Psoas muscle (tissue), 8 donors: ENCODE measurements around the gene GAB4. TPM values are rescaled to one million over a fixed set of nuclear protein-coding genes. Genes with fewer than 3 reads are reported as not detected.

Experiments
- ATAC-seq, 4 donors: fragments of 200-7000 bp; cut with Tn5 transposase; one replicate each; pipeline ENCODE4 v1.9.1; 2020; ENCODE audit warnings: moderate library complexity in 3 of 4, mild to moderate bottlenecking in 2 of 4
- DNase-seq, 2 donors: peaks; one replicate each; pipeline ENCODE4 v3.0.0-alpha.2; 2020
- H3K27ac ChIP-seq: fragments of 200-600 bp; one replicate; pipeline ENCODE4 v1.8.0; 2022
- H3K27me3 ChIP-seq, 3 donors: fragments of 200-600 bp in 1 of 3; one replicate each; pipeline versions ENCODE4 v1.6.1 to v1.8.0; 2013 to 2022; ENCODE audit warnings: low read length in 2 of 3, mild to moderate bottlenecking in 2 of 3, moderate library complexity in 1 of 3; ENCODE audit not compliant: insufficient read depth in 3 of 3
- H3K36me3 ChIP-seq, 2 donors: fragments of 200-600 bp in 1 of 2; one replicate each; pipeline versions ENCODE4 v1.6.1 to v1.8.0; 2013 to 2022; ENCODE audit warnings: low read depth in 1 of 2, mild to moderate bottlenecking in 1 of 2, moderate library complexity in 1 of 2; ENCODE audit not compliant: insufficient read depth in 1 of 2
- H3K4me1 ChIP-seq: fragments of 200-600 bp; one replicate; pipeline ENCODE4 v1.8.0; 2022
- H3K4me3 ChIP-seq: fragments of 200-600 bp; one replicate; pipeline ENCODE4 v1.8.0; 2022; ENCODE audit warnings: mild to moderate bottlenecking
- H3K9me3 ChIP-seq: fragments of 200-600 bp; one replicate; pipeline ENCODE4 v1.8.0; 2022
- WGBS, 3 donors: extraction: QIAGEN DNeasy Blood & Tissue Kit; methylation state at CpG; one replicate each; pipeline versions ENCODE4 v1.1.6 to v1.1.7; 2013; 5-methylcytosine and 5-hydroxymethylcytosine counted together
- intact Hi-C, 2 donors: fragments of 100-400 bp; cut with DNase I; formaldehyde crosslinking; loops; one replicate each; pipeline versions ENCODE4 v1.11.0 to v1.14.2; 2022
- polyA plus RNA-seq, 3 donors: library from polyadenylated mRNA; stranded (reverse); fragments of 200-250 nt; gene quantifications; one replicate each; pipeline ENCODE4 v1.2.3, GENCODE V29; 2013
- total RNA-seq, 4 donors: library from RNA; stranded (reverse); fragmentation: NEBNext Ultra II Directional in 2 of 4; extraction: Animal tissue kit (Norgen Biotek cat#: 25700) in 2 of 4; gene quantifications; one replicate each; pipeline versions ENCODE4 v1.2.1 to v1.2.4, GENCODE V29; 2021 to 2023
- TF ChIP-seq, protein P1 (sequence below): fragments of 200-600 bp; IDR thresholded peaks from one replicate; pipeline ENCODE4 v1.8.0; 2022; ENCODE audit warnings: antibody characterized with exemption
- donor health status: healthy with polysubstance abuse.
- donor health status: DM: no; HTN: no; CAD: no; lungs with moderate emphysema.
- donor health status: Bipolar disorder and iron deficiency.
- donor health status: healthy.
- donor health status: DM: yes; HTN: yes; CAD: no.
- donor health status: DM: no; HTN: no; CAD: no.
- donor health status: DM: no; HTN: no; CAD: no.
- donor health status: DM: yes; HTN: yes; CAD: no.

Gene GAB4
- total and polyA plus RNA-seq, 7 donors: not detected

DNA sequence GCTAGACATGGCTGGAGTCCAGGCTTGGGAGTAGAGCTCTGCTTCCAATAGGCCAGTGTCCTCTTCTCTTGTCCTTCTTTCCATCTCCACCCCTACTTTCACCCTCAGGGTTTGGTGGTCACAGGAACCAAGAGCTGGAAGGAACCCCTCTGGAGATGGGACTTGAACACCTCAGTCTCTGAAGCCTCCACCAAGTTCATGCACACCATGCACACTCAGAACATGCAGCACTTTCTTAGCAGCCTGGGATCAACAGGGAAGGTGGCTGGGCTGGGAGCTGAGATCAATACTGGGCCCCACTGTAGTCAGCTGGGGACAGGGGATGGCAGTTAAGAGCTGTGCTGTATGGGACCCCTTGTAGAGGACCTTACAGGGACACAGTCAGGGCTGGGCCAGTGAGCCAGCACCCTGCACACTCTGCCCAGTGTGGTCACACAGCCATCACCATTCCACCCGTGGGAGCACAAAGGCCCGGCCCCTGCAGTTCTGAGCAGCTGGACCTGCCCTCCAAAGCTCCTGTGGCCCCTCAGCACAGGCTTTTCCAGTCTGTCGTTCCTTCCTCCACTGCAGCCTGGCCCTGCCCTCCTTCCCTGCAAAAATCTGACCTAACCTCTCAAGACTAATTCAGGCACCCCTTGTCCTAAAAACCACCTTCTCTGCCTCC is 47.7 kb downstream of the GAB4 start:
- H3K27me3 ChIP-seq: no peaks in the 10 kb centered on the region
- no peak for ATAC-seq
- TF ChIP-seq, protein P1, sequence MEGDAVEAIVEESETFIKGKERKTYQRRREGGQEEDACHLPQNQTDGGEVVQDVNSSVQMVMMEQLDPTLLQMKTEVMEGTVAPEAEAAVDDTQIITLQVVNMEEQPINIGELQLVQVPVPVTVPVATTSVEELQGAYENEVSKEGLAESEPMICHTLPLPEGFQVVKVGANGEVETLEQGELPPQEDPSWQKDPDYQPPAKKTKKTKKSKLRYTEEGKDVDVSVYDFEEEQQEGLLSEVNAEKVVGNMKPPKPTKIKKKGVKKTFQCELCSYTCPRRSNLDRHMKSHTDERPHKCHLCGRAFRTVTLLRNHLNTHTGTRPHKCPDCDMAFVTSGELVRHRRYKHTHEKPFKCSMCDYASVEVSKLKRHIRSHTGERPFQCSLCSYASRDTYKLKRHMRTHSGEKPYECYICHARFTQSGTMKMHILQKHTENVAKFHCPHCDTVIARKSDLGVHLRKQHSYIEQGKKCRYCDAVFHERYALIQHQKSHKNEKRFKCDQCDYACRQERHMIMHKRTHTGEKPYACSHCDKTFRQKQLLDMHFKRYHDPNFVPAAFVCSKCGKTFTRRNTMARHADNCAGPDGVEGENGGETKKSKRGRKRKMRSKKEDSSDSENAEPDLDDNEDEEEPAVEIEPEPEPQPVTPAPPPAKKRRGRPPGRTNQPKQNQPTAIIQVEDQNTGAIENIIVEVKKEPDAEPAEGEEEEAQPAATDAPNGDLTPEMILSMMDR: no peak
- 63 to 81% (median 79%) methylated on average over 3 of the region's 3 CpGs for WGBS, 3 donors
- no peak for DNase-seq
- H3K36me3 ChIP-seq: no peaks in the 10 kb centered on the region
- no peaks in the 10 kb centered on the region for H3K9me3 ChIP-seq
- no peak overlapping the region for H3K4me3 ChIP-seq
- no peaks in the 10 kb centered on the region for H3K4me1 ChIP-seq
- H3K27ac ChIP-seq: no peak overlapping the region
- intact Hi-C loops: no loop called here

GRCh38 chr22:16959345-16959930 is 48.6 kb downstream of the GAB4 start:
- intact Hi-C loops: no loop called here
- Histone ChIP-seq H3K4me1 (no peaks in the 10 kb centered on the region), H3K9me3 (no peaks in the 10 kb centered on the region), H3K4me3 (no peak overlapping the region), H3K36me3 (no peaks in the 10 kb centered on the region), H3K27ac (no peak overlapping the region), H3K27me3 (no peaks in the 10 kb centered on the region)
- TF ChIP-seq, protein P1: no peak
- DNase-seq (no peak), ATAC-seq (no peak)
- 76 to 79% (median 77%) methylated on average over 10 of the region's 10 CpGs for WGBS, 3 donors

DNA sequence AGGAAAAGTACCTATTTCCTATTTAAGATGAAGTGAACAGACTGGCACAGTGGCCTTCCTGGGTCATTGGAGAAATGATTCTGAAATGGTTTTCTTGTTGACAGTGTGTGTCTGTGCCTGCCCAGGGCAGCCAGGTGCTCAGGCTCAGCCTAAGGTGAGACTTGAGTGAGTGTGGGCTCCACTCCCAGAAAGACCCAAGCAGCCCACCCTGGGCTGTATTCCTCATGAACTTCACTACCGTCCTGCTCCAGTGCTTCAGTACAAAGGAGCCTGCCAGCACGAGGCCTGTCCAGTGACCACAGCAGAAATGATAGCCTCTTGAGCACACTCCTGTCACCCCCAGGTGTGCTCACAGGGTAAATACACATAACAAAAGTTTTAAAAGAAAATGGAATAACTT is 49.5 kb downstream of the GAB4 start:
- WGBS, 3 donors: 80 to 89% (median 87%) methylated on average over 2 of the region's 2 CpGs
- Histone ChIP-seq H3K27me3 (no peaks in the 10 kb centered on the region), H3K9me3 (no peaks in the 10 kb centered on the region), H3K4me1 (no peaks in the 10 kb centered on the region), H3K4me3 (no peak overlapping the region), H3K27ac (no peak overlapping the region), H3K36me3 (no peaks in the 10 kb centered on the region)
- TF ChIP-seq, protein P1: no peak
- intact Hi-C loops: no loop called here
- ATAC-seq: no peak
- DNase-seq: no peak

DNA sequence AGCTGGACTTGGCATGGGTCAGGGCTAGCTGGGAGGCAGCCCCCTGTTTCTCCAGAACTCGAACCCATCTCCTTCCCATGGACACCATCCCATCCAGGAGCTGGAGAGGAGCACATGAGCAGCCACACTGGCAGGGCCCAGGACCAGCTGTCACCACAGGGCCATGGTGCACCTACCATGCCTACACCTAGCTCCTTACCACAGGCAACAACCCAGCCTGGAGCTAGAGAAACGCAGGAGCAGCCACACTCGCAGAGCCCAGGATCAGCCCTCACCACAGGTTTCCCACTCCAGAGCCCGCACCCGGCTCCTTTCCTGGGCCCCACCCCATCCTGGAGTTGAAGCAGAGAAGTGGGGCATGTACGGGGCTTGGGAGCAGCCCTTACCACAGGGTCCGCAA is 50.2 kb downstream of the GAB4 start:
- ATAC-seq (no peak), DNase-seq (no peak)
- intact Hi-C loops: no loop called here
- H3K27ac ChIP-seq: no peak overlapping the region
- TF ChIP-seq, protein P1: no peak
- no peak overlapping the region for H3K4me3 ChIP-seq
- no peaks in the 10 kb centered on the region for H3K4me1 ChIP-seq
- no peaks in the 10 kb centered on the region for H3K36me3 ChIP-seq
- H3K9me3 ChIP-seq: no peaks in the 10 kb centered on the region
- 81 to 85% (median 83%) methylated on average over 7 of the region's 7 CpGs for WGBS, 3 donors
- H3K27me3 ChIP-seq: no peaks in the 10 kb centered on the region

GRCh38 chr22:16956290-16956689 is 51.7 kb downstream of the GAB4 start:
- Histone ChIP-seq H3K27me3 (no peaks in the 10 kb centered on the region), H3K4me1 (no peaks in the 10 kb centered on the region), H3K4me3 (no peak overlapping the region), H3K27ac (no peak overlapping the region), H3K36me3 (no peaks in the 10 kb centered on the region), H3K9me3 (no peaks in the 10 kb centered on the region)
- TF ChIP-seq, protein P1: no peak
- WGBS, 3 donors: 79 to 91% (median 86%) methylated on average over 6 of the region's 6 CpGs
- DNase-seq: no peak
- ATAC-seq: no peak
- intact Hi-C loops: no loop called here
